Cardiac muscle cell (in vitro differentiated cells and primary cell): Measurements from ENCODE around the gene HDAC3. TPM values are rescaled to one million over a fixed set of nuclear protein-coding genes. Genes with fewer than 3 reads are reported as not detected.
"Not testable (repeated sequence)": the region's sequence is repeated elsewhere in the genome, so short reads cannot be mapped to it uniquely, and the experiment has no call there.

Experiments
- DNase-seq, 2 donors: peaks; one replicate each; pipeline versions ENCODE4 v3.0.0 to v3.0.0-alpha.2; 2010 to 2017; ENCODE audit warnings: low read depth in 1 of 2, low spot score in 1 of 2
- H3K27ac ChIP-seq: fragments of 200-600 bp; sonication (generic); 2 replicates; pipeline ENCODE4 v1.5.1; 2016
- H3K27me3 ChIP-seq: fragments of 200-600 bp; sonication (generic); 2 replicates; pipeline ENCODE4 v1.6.0; 2016; ENCODE audit warnings: control low read depth
- H3K36me3 ChIP-seq: fragments of 200-600 bp; sonication (generic); 2 replicates; pipeline ENCODE4 v1.5.1; 2016; ENCODE audit warnings: control low read depth
- H3K4me1 ChIP-seq: fragments of 200-600 bp; sonication (generic); 2 replicates; pipeline ENCODE4 v1.8.1; 2017; ENCODE audit warnings: low read depth, mild to moderate bottlenecking, mixed run types
- H3K4me3 ChIP-seq: fragments of 200-600 bp; sonication (generic); 2 replicates; pipeline ENCODE4 v1.5.1; 2016; ENCODE audit warnings: mild to moderate bottlenecking
- H3K9me3 ChIP-seq: fragments of 200-600 bp; sonication (generic); 2 replicates; pipeline ENCODE4 v1.5.1; 2017; ENCODE audit warnings: low read depth, mild to moderate bottlenecking, control low read depth
- polyA plus RNA-seq: library from polyadenylated mRNA; unstranded; fragments of >200 nt; fragmentation: Nextera tagmentation; extraction: Ambion mirVana; gene quantifications from 2 replicates; pipeline ENCODE4 v1.2.1, GENCODE V29; 2016
- total RNA-seq: library from RNA; depleted of rRNA; stranded (reverse); fragments of >200 nt; gene quantifications from 2 replicates; pipeline ENCODE4 v1.2.3, GENCODE V29; 2016
- TF ChIP-seq, protein P1 (sequence below): IDR thresholded peaks from 2 replicates; pipeline ENCODE4 v1.5.1; 2012; ENCODE audit warnings: low read depth, mild to moderate bottlenecking, low read length

HDAC3 gene
- total and polyA plus RNA-seq, 2 experiments from 2014 or later = 78.3 to 117 TPM

DNA sequence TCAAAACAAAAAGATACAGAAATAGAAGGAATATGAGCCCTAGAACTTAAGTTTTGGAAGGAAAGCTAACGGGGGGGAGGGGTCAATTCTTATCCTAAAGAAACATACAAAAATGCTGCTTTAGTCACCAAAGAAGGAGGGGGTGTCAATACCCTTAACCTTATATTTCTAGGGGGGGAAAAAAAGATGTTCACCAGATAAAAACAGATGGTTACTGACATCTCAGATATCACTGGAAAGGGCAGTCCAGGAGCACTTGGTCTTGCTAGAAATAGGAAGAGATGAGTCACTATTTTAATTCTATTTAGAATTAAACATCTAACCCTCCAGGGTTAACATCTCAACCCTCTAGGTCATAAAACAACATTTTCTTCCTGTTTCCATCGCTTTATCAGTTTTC is 19.5 kb downstream of the HDAC3 start:
- Histone ChIP-seq H3K4me3 (no peak overlapping the region), H3K27me3 (no peaks in the 10 kb centered on the region), H3K9me3 (no peaks in the 10 kb centered on the region), H3K4me1 (peaks cover 22% of the 10 kb centered on the region), H3K36me3 (no peaks in the 10 kb centered on the region), H3K27ac (peak overlapping the region; percentile 85)
- DNase-seq = peak in 1 of 2 donors; percentile 6
- TF ChIP-seq, protein P1, sequence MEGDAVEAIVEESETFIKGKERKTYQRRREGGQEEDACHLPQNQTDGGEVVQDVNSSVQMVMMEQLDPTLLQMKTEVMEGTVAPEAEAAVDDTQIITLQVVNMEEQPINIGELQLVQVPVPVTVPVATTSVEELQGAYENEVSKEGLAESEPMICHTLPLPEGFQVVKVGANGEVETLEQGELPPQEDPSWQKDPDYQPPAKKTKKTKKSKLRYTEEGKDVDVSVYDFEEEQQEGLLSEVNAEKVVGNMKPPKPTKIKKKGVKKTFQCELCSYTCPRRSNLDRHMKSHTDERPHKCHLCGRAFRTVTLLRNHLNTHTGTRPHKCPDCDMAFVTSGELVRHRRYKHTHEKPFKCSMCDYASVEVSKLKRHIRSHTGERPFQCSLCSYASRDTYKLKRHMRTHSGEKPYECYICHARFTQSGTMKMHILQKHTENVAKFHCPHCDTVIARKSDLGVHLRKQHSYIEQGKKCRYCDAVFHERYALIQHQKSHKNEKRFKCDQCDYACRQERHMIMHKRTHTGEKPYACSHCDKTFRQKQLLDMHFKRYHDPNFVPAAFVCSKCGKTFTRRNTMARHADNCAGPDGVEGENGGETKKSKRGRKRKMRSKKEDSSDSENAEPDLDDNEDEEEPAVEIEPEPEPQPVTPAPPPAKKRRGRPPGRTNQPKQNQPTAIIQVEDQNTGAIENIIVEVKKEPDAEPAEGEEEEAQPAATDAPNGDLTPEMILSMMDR = no peak

DNA sequence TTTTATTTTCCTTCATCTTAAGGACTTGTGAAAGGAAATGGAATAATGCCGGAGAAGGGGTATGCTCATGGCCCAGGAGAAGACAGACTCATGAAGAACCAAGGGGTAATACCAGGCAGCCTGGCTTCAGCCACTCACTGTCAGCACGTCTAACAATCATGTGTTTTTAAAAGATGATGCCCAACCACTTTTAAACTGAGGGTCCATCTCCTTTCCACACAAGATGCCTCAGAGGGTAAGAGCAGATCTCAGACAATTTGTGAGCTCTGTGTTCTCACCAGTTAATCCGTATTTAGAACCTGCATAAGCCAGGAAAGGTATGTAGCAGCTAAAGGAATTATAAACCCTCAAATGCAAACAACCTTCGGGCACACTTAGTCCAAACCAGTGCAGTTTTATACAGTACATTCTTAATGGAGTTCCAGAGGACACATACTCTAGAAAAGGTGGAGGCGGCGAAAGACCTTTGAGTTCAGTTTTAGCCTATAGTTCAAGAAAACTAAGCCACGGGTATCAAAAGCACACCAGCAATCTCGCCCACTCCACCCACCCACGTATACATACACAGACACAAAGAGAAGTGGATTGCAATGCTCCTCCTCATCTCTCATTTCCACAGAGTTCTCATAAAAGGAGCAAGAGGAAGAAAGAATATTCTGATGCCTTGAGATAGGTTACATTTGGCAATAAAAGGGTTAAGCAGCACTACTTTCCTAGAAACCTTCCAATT is 20.5 kb downstream of the HDAC3 start:
- H3K4me1 ChIP-seq = peaks cover 22% of the 10 kb centered on the region
- TF ChIP-seq, protein P1 = no peak

DNA sequence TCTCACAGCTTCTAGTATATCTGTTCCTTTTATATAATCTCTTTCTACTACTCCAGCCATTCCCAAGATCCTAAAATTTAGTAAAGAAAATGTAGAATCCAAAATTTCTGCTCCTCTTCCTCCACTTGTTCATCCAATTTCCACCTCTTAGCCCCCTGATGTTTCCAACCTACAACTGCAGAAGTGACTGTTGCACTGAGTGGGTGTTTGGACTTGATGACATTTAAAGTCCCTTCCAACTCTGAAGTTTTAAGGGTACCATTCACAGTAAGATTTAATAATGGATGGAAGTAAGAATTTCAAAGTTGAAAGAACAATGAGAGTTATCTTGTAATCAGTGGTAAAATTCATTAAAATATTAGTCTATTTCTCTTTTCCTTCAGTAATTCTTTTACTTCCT is 23.3 kb downstream of the HDAC3 start:
- Histone ChIP-seq H3K27me3 (no peaks in the 10 kb centered on the region), H3K9me3 (no peaks in the 10 kb centered on the region), H3K4me1 (peaks cover 22% of the 10 kb centered on the region), H3K4me3 (no peak overlapping the region), H3K36me3 (no peaks in the 10 kb centered on the region), H3K27ac (no peak overlapping the region)
- TF ChIP-seq, protein P1 = no peak
- no peak for DNase-seq

More for the DNA sequence above, 20.5 kb downstream of the HDAC3 start:
- Histone ChIP-seq H3K36me3 (no peaks in the 10 kb centered on the region), H3K27ac (no peak overlapping the region), H3K9me3 (no peaks in the 10 kb centered on the region), H3K4me3 (no peak overlapping the region), H3K27me3 (no peaks in the 10 kb centered on the region)
- DNase-seq = no peak

DNA sequence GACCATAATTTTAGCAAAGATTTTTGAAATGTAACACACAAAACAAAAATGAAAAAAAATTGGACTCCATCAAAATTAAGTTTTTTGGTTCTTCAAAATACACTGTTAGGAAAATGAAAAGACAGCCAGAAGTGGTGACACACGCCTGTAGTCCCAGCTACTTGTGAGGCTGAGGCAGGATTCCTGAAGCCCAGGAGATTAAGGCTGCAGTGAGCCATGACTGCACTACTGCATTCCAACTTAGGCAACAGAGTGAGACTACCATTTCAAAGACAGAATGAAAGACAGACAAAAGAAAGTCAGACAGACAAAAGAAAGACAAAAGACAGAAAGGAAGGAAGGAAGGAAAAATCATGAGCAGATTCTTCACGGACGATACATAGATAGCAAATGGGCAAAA is 25.4 kb downstream of the HDAC3 start:
- TF ChIP-seq, protein P1 = no peak
- no peak overlapping the region for H3K27ac ChIP-seq
- H3K4me3 ChIP-seq = no peak overlapping the region
- no peak for DNase-seq
- no peaks in the 10 kb centered on the region for H3K36me3 ChIP-seq
- peaks cover 12% of the 10 kb centered on the region for H3K4me1 ChIP-seq
- no peaks in the 10 kb centered on the region for H3K9me3 ChIP-seq
- no peaks in the 10 kb centered on the region for H3K27me3 ChIP-seq

DNA sequence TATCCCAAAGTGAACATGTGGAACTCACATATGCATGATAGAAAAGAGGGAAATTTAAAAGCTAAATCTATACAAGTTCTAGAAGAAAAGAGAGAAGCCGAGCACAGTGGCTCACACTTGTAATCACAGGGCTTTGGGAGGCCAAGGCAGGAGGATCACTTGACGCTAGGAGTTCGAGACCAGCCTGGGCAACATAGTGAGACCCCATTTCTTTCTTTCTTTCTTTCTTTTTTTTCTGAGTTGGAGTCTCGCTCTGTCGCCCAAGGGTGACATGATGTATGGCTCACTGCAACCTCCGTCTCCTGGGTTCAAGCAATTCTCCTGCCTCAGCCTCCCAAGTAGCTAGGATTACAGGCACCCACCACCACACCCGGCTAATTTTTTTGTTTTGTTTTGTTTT is 26.7 kb downstream of the HDAC3 start:
- not testable (repeated sequence) for H3K4me3 ChIP-seq, DNase-seq, H3K9me3 ChIP-seq, H3K27ac ChIP-seq, H3K27me3 ChIP-seq, H3K36me3 ChIP-seq
- H3K4me1 ChIP-seq = peaks cover 12% of the 10 kb centered on the region

DNA sequence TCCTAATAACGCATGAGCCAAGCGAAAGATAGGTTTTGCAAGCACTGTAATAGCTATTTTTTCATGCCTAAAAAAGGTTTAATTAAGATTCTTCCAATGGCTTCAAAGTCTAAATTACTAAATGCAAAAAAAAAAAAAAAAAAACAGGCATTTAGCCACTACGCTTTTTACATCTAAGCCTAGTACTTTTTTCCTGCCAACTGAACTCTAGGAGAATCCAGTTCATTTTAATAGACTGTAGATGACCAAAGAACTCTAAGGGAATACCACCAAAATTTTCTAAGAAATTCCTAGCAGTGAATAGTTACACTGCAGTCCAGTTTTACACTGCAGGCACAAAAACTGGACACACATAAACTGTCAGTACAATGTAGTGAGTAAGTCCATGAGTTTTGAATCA is 27.6 kb downstream of the HDAC3 start:
- DNase-seq = no peak
- no peaks in the 10 kb centered on the region for H3K36me3 ChIP-seq
- no peak overlapping the region for H3K27ac ChIP-seq
- no peaks in the 10 kb centered on the region for H3K9me3 ChIP-seq
- no peaks in the 10 kb centered on the region for H3K27me3 ChIP-seq
- TF ChIP-seq, protein P1 = no peak
- H3K4me1 ChIP-seq = peaks cover 10% of the 10 kb centered on the region
- no peak overlapping the region for H3K4me3 ChIP-seq
